ENCODE results near the gene GNAQ. TPM values are rescaled to one million over a fixed set of nuclear protein-coding genes. Genes with fewer than 3 reads are reported as not detected.
"Not testable (repeated sequence)": the region's sequence is repeated elsewhere in the genome, so short reads cannot be mapped to it uniquely, and the experiment has no call there.

GNAQ gene
- polyA plus RNA-seq, 3 donors, result 8.3 to 51.0 (median 9.6) TPM

DNA sequence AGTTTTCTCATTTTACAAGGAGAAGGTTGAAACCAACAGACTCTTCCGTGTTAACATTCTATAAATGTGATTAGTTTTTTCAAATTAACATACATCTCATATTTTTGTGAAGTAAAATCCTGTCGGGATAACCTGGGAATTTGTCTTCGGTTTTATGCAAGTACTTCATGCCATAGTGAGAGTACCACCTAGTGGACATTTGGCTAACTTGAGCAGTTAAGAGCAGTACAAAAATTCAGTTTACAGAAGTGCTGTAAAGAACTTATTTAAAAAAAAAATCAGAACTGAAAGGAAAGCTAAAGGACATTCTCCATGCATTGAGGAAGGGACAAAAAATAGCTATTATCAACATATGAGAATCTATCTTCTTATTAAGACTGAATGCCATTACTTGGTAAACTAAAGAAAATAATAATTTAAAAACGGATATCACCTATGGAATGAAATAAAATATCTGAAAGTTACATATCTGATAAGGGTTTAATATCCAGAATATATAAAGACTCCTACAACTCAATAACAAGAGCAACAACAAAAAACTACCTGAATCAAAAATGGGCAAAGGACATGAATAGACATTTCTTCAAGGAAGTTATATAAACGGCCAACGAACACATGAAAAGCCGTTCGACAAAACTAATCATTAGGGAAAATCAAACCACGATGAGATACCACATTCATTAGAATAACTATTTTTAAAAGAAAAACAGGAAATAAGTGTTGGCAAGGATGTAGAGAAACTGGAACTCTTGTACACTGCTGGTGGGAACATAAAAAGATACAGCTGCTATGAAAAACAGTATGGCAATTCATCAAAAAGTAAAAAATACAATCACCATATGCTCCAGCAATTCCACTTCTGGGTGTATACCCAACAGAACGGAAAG lies 266.5 kb downstream of the GNAQ start:
- WGBS (ENCODE audit: insufficient coverage), result no CpG with 5 or more reads among the region's 10 CpGs
- Histone ChIP-seq H3K27me3 (ENCODE audit: control insufficient read depth in 2 of 2, insufficient read depth in 2 of 2, low read length in 2 of 2) (no peaks in the 10 kb centered on the region), H3K27ac (ENCODE audit: low read depth in 1 of 2, low read length in 2 of 2) (no peak overlapping the region), H4K20me1 (ENCODE audit: insufficient read depth, low read length) (peaks cover 45% of the 10 kb centered on the region), H3K79me2 (ENCODE audit: insufficient read depth, low read length) (peaks cover 16% of the 10 kb centered on the region), H3K4me3 (replicated peaks in 1 of 3; ENCODE audit: low read depth in 2 of 3, low read length in 3 of 3) (no peak overlapping the region), H2AFZ (ENCODE audit: insufficient read depth, low read depth, low read length, poor library complexity, severe bottlenecking) (no peak overlapping the region), H3K9ac (ENCODE audit: insufficient read depth, low read length, poor library complexity, severe bottlenecking) (no peak overlapping the region), H3K36me3 (replicated peaks in 1 of 2; ENCODE audit: control insufficient read depth in 1 of 2, insufficient read depth in 2 of 2, low read length in 2 of 2) (peaks cover 9 to 31% of the 10 kb centered on the region in 2 donors), H3K9me3 (replicated peaks in 1 of 2; ENCODE audit: control insufficient read depth in 1 of 2, insufficient read depth in 1 of 2, low read length in 2 of 2) (no peaks in the 10 kb centered on the region), H3K4me2 (replicated peaks; ENCODE audit: extremely low read depth, low read length, poor library complexity, severe bottlenecking) (no peak overlapping the region), H3K4me1 (ENCODE audit: control insufficient read depth in 1 of 2, insufficient read depth in 2 of 2, low read length in 2 of 2) (peaks cover 12 to 15% of the 10 kb centered on the region in 2 donors)
- Mint-ChIP-seq H3K27ac (peak overlapping the region in 1 of 7 donors; percentile 18), H3K9me3 (peaks cover 0 to 8% (median 3%) of the 10 kb centered on the region in 7 donors), H3K27me3 (ENCODE audit: low read depth in 3 of 3) (peaks cover 0 to 2% (median 0%) of the 10 kb centered on the region in 3 donors), H3K4me3 (no peak overlapping the region), H3K36me3 (peaks cover 19 to 25% of the 10 kb centered on the region in 2 donors), H3K4me1 (peaks cover 27% of the 10 kb centered on the region)
- intact Hi-C loops (cut with micrococcal nuclease), result no loop called here
- TF ChIP-seq, protein P1, sequence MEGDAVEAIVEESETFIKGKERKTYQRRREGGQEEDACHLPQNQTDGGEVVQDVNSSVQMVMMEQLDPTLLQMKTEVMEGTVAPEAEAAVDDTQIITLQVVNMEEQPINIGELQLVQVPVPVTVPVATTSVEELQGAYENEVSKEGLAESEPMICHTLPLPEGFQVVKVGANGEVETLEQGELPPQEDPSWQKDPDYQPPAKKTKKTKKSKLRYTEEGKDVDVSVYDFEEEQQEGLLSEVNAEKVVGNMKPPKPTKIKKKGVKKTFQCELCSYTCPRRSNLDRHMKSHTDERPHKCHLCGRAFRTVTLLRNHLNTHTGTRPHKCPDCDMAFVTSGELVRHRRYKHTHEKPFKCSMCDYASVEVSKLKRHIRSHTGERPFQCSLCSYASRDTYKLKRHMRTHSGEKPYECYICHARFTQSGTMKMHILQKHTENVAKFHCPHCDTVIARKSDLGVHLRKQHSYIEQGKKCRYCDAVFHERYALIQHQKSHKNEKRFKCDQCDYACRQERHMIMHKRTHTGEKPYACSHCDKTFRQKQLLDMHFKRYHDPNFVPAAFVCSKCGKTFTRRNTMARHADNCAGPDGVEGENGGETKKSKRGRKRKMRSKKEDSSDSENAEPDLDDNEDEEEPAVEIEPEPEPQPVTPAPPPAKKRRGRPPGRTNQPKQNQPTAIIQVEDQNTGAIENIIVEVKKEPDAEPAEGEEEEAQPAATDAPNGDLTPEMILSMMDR (IDR thresholded peaks at IDR 0.05), result peak; percentile 45
- DNase-seq, result peak in 1 of 3 donors; percentile 6

DNA sequence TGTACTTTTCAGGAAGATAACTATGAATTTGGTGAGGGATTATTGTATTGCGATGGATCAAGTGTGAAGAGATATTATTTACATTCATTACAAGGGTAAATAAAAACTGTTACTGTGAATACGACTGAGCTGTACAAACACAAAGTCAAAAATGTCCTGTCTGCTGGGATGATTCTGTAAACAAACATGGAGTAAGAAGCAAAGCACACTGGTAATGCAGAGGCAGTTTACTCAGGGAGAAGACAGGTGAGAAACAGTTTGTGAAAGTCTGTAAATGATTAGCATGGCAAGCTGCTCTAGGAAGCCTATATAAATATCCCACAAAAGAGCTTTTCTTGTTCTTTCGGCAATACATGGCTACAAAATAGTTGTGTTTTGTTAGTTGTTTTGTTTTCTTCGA lies 268.0 kb downstream of the GNAQ start:
- H3K9me3 Mint-ChIP-seq, result peaks cover 0 to 6% (median 3%) of the 10 kb centered on the region in 7 donors
- Histone ChIP-seq H3K9ac (ENCODE audit: insufficient read depth, low read length, poor library complexity, severe bottlenecking) (no peak overlapping the region), H4K20me1 (ENCODE audit: insufficient read depth, low read length) (peaks cover 37% of the 10 kb centered on the region), H3K4me2 (replicated peaks; ENCODE audit: extremely low read depth, low read length, poor library complexity, severe bottlenecking) (no peak overlapping the region), H2AFZ (ENCODE audit: insufficient read depth, low read depth, low read length, poor library complexity, severe bottlenecking) (no peak overlapping the region), H3K27ac (ENCODE audit: low read depth in 1 of 2, low read length in 2 of 2) (no peak overlapping the region), H3K4me3 (replicated peaks in 1 of 3; ENCODE audit: low read depth in 2 of 3, low read length in 3 of 3) (no peak overlapping the region), H3K36me3 (replicated peaks in 1 of 2; ENCODE audit: control insufficient read depth in 1 of 2, insufficient read depth in 2 of 2, low read length in 2 of 2) (peaks cover 9 to 31% of the 10 kb centered on the region in 2 donors), H3K9me3 (replicated peaks in 1 of 2; ENCODE audit: control insufficient read depth in 1 of 2, insufficient read depth in 1 of 2, low read length in 2 of 2) (no peaks in the 10 kb centered on the region), H3K79me2 (ENCODE audit: insufficient read depth, low read length) (peaks cover 16% of the 10 kb centered on the region), H3K27me3 (ENCODE audit: control insufficient read depth in 2 of 2, insufficient read depth in 2 of 2, low read length in 2 of 2) (no peaks in the 10 kb centered on the region), H3K4me1 (ENCODE audit: control insufficient read depth in 1 of 2, insufficient read depth in 2 of 2, low read length in 2 of 2) (peaks cover 0 to 3% of the 10 kb centered on the region in 2 donors)
- DNase-seq, result no peak
- H3K4me3 Mint-ChIP-seq, result no peak overlapping the region
- H3K27me3 Mint-ChIP-seq (ENCODE audit: low read depth in 3 of 3), result no peaks in the 10 kb centered on the region
- peaks cover 13% of the 10 kb centered on the region for H3K4me1 Mint-ChIP-seq
- WGBS (ENCODE audit: insufficient coverage), result no CpG with 5 or more reads among the region's 4 CpGs
- TF ChIP-seq, protein P1 (IDR thresholded peaks at IDR 0.05), result no peak
- peak overlapping the region in 1 of 7 donors; percentile 7 for H3K27ac Mint-ChIP-seq
- intact Hi-C loops (cut with micrococcal nuclease), result no loop called here
- peaks cover 19 to 27% of the 10 kb centered on the region in 2 donors for H3K36me3 Mint-ChIP-seq

DNA sequence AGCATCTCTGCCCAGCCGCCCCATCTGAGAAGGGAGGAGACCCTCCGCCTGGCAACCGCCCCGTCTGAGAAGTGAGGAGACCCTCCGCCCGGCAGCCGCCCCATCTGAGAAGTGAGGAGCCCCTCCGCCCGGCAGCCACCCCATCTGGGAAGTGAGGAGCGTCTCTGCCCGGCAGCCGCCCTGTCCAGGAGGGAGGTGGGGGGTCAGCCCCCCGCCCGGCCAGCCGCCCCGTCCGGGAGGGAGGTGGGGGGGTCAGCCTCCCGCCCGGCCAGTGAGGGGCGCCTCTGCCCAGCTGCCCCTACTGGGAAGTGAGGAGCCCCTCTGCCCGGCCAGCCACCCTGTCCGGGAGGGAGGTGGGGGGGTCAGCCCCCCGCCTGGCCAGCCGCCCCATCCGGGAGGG lies 270.7 kb downstream of the GNAQ start:
- peaks cover 10 to 35% of the 10 kb centered on the region in 2 donors for H3K36me3 ChIP-seq (replicated peaks in 1 of 2; ENCODE audit: control insufficient read depth in 1 of 2, insufficient read depth in 2 of 2, low read length in 2 of 2)
- peaks cover 19 to 34% of the 10 kb centered on the region in 2 donors for H3K36me3 Mint-ChIP-seq
- H3K27ac Mint-ChIP-seq; H3K9me3 Mint-ChIP-seq; H3K27me3 ChIP-seq (ENCODE audit: control insufficient read depth in 2 of 2, insufficient read depth in 2 of 2, low read length in 2 of 2); H3K27me3 Mint-ChIP-seq (ENCODE audit: low read depth in 3 of 3); DNase-seq; H3K9me3 ChIP-seq (replicated peaks in 1 of 2; ENCODE audit: control insufficient read depth in 1 of 2, insufficient read depth in 1 of 2, low read length in 2 of 2); H3K27ac ChIP-seq (ENCODE audit: low read depth in 1 of 2, low read length in 2 of 2); H3K4me1 ChIP-seq (ENCODE audit: control insufficient read depth in 1 of 2, insufficient read depth in 2 of 2, low read length in 2 of 2); H3K4me3 ChIP-seq (replicated peaks in 1 of 3; ENCODE audit: low read depth in 2 of 3, low read length in 3 of 3); H3K9ac ChIP-seq (ENCODE audit: insufficient read depth, low read length, poor library complexity, severe bottlenecking); H3K4me3 Mint-ChIP-seq; H3K4me2 ChIP-seq (replicated peaks; ENCODE audit: extremely low read depth, low read length, poor library complexity, severe bottlenecking); H2AFZ ChIP-seq (ENCODE audit: insufficient read depth, low read depth, low read length, poor library complexity, severe bottlenecking); intact Hi-C loops (cut with micrococcal nuclease): not testable (repeated sequence)
- H4K20me1 ChIP-seq (ENCODE audit: insufficient read depth, low read length), result peaks cover 38% of the 10 kb centered on the region
- H3K4me1 Mint-ChIP-seq, result peaks cover 10% of the 10 kb centered on the region
- peaks cover 26% of the 10 kb centered on the region for H3K79me2 ChIP-seq (ENCODE audit: insufficient read depth, low read length)
- WGBS (ENCODE audit: insufficient coverage), result 90% methylated on average over 2 of the region's 25 CpGs

All from CD14-positive monocyte (primary cell).